ENCODE measurements around the gene MAP6D1. TPM values are rescaled to one million over a fixed set of nuclear protein-coding genes. Genes with fewer than 3 reads are reported as not detected.

Gene MAP6D1
- total RNA-seq, 1 donor from 2014 or later: 3.2 TPM

GRCh38 chr3:183799461-183799860, 25.9 kb downstream of the MAP6D1 start:
- peaks cover 34% of the 10 kb centered on the region for H3K36me3 Mint-ChIP-seq
- no peaks in the 10 kb centered on the region for H3K9me3 Mint-ChIP-seq
- no peak for TF ChIP-seq CTCF (conservative IDR thresholded peaks at IDR 0.05)
- no peaks in the 10 kb centered on the region for H3K27me3 Mint-ChIP-seq
- no peak overlapping the region for H3K27ac Mint-ChIP-seq
- no peak overlapping the region for H3K4me3 Mint-ChIP-seq
- no peaks in the 10 kb centered on the region for H3K4me1 Mint-ChIP-seq (ENCODE audit: unreplicated experiment)
- DNase-seq (ENCODE audit: extremely low spot score, unreplicated experiment): no peak

- no peaks in the 10 kb centered on the region for H3K4me1 Mint-ChIP-seq (ENCODE audit: unreplicated experiment)
- TF ChIP-seq CTCF (conservative IDR thresholded peaks at IDR 0.05): no peak
- no peak for DNase-seq (ENCODE audit: extremely low spot score, unreplicated experiment)
- H3K9me3 Mint-ChIP-seq: no peaks in the 10 kb centered on the region
- H3K36me3 Mint-ChIP-seq: peaks cover 29% of the 10 kb centered on the region
- no peak overlapping the region for H3K4me3 Mint-ChIP-seq
- H3K27me3 Mint-ChIP-seq: no peaks in the 10 kb centered on the region
- no peak overlapping the region for H3K27ac Mint-ChIP-seq
Observed at GRCh38 chr3:183797996-183798395, 27.4 kb downstream of the MAP6D1 start.

GRCh38 chr3:183796372-183796771, 29.0 kb downstream of the MAP6D1 start:
- Mint-ChIP-seq H3K27ac (no peak overlapping the region), H3K9me3 (no peaks in the 10 kb centered on the region), H3K27me3 (no peaks in the 10 kb centered on the region), H3K4me3 (no peak overlapping the region), H3K36me3 (peaks cover 39% of the 10 kb centered on the region), H3K4me1 (ENCODE audit: unreplicated experiment) (no peaks in the 10 kb centered on the region)
- DNase-seq (ENCODE audit: extremely low spot score, unreplicated experiment): no peak
- no peak for TF ChIP-seq CTCF (conservative IDR thresholded peaks at IDR 0.05)

- no peaks in the 10 kb centered on the region for H3K27me3 Mint-ChIP-seq
Observed at GRCh38 chr3:183794452-183794851, 30.9 kb downstream of the MAP6D1 start.

GRCh38 chr3:183792976-183793375, 32.4 kb downstream of the MAP6D1 start:
- Mint-ChIP-seq H3K9me3 (no peaks in the 10 kb centered on the region), H3K36me3 (peaks cover 36% of the 10 kb centered on the region), H3K27me3 (no peaks in the 10 kb centered on the region), H3K4me3 (no peak overlapping the region), H3K27ac (no peak overlapping the region), H3K4me1 (ENCODE audit: unreplicated experiment) (no peaks in the 10 kb centered on the region)
- DNase-seq (ENCODE audit: extremely low spot score, unreplicated experiment): no peak
- TF ChIP-seq CTCF (conservative IDR thresholded peaks at IDR 0.05): no peak

More at GRCh38 chr3:183794452-183794851, 30.9 kb downstream of the MAP6D1 start:
- Mint-ChIP-seq H3K27ac (no peak overlapping the region), H3K9me3 (no peaks in the 10 kb centered on the region), H3K4me3 (no peak overlapping the region), H3K36me3 (peaks cover 35% of the 10 kb centered on the region), H3K4me1 (ENCODE audit: unreplicated experiment) (no peaks in the 10 kb centered on the region)
- no peak for DNase-seq (ENCODE audit: extremely low spot score, unreplicated experiment)
- no peak for TF ChIP-seq CTCF (conservative IDR thresholded peaks at IDR 0.05)

GRCh38 chr3:183790700-183791099, 34.7 kb downstream of the MAP6D1 start:
- H3K4me3 Mint-ChIP-seq: no peak overlapping the region
- no peaks in the 10 kb centered on the region for H3K9me3 Mint-ChIP-seq
- peaks cover 46% of the 10 kb centered on the region for H3K36me3 Mint-ChIP-seq
- no peak for DNase-seq (ENCODE audit: extremely low spot score, unreplicated experiment)
- TF ChIP-seq CTCF (conservative IDR thresholded peaks at IDR 0.05): no peak
- H3K4me1 Mint-ChIP-seq (ENCODE audit: unreplicated experiment): no peaks in the 10 kb centered on the region
- no peaks in the 10 kb centered on the region for H3K27me3 Mint-ChIP-seq
- H3K27ac Mint-ChIP-seq: no peak overlapping the region

Measured in type B pancreatic cell (in vitro differentiated cells).